ENCODE data around the gene WWTR1. TPM values are rescaled to one million over a fixed set of nuclear protein-coding genes. Genes with fewer than 3 reads are reported as not detected.

WWTR1 gene
- total RNA-seq, 1 donor from 2014 or later, result 143 TPM

GRCh38 chr3:149493315-149494021 is 164.4 kb downstream of the WWTR1 start:
- DNase-seq (ENCODE audit: low spot score) (no peak), ATAC-seq (no peak)
- intact Hi-C loops (cut with DNase I), result no loop called here

- intact Hi-C loops (cut with DNase I), result no loop called here
- ATAC-seq, result no peak
- no peak for DNase-seq (ENCODE audit: low spot score)
These were observed 167.4 kb downstream of the WWTR1 start for GRCh38 chr3:149490260-149490971.

- DNase-seq (ENCODE audit: low spot score), result no peak
- intact Hi-C loops (cut with DNase I), result no loop called here
- peak; percentile 51 for ATAC-seq
These were observed 168.7 kb downstream of the WWTR1 start for GRCh38 chr3:149489060-149489690.

- no peak for DNase-seq (ENCODE audit: low spot score)
- intact Hi-C loops (cut with DNase I), result no loop called here
- no peak for ATAC-seq
These were observed 170.1 kb downstream of the WWTR1 start for GRCh38 chr3:149487598-149488197.

DNA sequence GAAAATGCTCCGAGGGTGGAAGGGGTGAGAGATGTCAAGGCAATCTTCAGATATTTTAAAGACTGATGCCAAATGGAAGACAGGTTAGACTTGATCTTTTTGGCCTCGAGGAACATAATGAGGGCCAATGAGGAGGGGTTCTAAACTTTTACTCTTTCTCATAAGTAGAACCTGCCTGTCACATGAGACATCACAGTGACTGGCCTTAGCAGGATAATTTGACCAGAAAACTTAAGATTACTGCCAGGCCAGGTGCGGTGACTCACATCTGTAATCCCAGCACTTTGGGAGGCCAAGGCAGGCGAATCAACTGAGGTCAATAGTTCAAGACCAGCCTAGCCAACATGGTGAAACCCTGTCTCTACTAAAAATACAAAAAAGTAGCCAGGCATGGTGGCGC is 171.1 kb downstream of the WWTR1 start:
- DNase-seq (ENCODE audit: low spot score) (no peak), ATAC-seq (no peak)
- intact Hi-C loops (cut with DNase I), result no loop called here

DNA sequence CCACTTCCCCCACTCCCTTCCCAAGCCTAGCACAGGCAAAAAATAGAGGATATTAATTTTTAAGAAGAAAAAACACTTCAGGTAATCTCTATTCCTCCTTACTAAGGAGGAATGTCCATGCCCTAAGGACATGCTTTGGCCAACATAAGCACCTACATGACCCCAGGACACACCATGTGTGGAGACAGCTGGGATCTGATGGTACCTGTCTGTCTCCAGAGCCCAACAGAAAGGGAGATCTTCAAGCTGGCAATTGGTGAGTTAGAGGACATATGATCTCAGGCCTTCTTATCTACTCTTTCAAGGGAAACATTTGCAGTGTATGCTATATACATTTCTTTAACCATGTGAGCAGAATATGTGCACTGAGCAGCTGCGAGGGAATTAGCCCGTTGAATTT is 176.3 kb downstream of the WWTR1 start:
- ATAC-seq (no peak), DNase-seq (ENCODE audit: low spot score) (no peak)
- intact Hi-C loops (cut with DNase I), result no loop called here

GRCh38 chr3:149481056-149481455 is 176.8 kb downstream of the WWTR1 start:
- ATAC-seq (no peak), DNase-seq (ENCODE audit: low spot score) (no peak)
- intact Hi-C loops (cut with DNase I), result no loop called here

- DNase-seq (ENCODE audit: low spot score), result peak; percentile 90
- intact Hi-C loops (cut with DNase I), result no loop called here
- peak; percentile 97 for ATAC-seq
These were observed 177.4 kb downstream of the WWTR1 start for GRCh38 chr3:149480326-149481017.

DNA sequence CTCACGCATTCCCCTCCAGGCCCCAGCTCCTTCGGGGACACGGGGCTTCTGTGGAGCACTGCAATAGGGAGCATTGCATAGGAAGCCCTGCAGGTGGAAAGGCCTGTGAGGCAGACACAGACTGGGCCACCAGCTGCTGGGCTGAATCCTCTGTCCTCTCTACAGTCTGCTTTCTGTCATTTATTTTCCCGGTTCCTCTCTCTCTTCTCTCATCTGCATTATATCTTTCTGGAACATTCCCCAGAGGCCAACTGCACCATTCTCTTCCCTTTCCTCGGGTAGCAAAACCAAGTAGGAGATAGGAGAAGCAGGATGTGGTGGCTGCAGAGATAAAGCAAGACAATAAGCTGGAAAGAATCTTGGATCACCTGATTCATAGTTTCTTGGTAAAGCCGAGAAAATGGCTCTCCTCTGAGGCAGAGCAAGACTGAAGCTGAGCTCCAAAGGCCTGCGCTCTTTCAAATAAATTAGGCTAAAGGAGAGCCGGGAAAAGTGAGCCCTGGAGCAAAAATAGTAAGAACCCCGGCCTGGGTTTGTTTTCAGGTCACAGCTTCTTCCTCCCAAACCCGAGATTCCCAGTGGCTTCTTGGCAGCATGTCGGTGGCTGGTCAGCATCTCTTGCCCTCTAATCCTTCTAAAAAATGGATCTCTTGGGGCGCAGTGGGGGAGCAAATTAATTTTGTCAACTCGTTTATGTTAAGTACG is 178.1 kb downstream of the WWTR1 start:
- DNase-seq (ENCODE audit: low spot score) (no peak), ATAC-seq (peak; percentile 84)
- intact Hi-C loops (cut with DNase I), result loop anchor here (10.0 kb wide), 1 partner anchor 55 kb away; no protein-coding TSS in a partner anchor

GRCh38 chr3:149476225-149476624 is 181.6 kb downstream of the WWTR1 start:
- no peak for ATAC-seq
- no peak for DNase-seq (ENCODE audit: low spot score)
- intact Hi-C loops (cut with DNase I), result loop anchor here (10.0 kb wide), 1 partner anchor 51 kb away; no protein-coding TSS in a partner anchor

DNA sequence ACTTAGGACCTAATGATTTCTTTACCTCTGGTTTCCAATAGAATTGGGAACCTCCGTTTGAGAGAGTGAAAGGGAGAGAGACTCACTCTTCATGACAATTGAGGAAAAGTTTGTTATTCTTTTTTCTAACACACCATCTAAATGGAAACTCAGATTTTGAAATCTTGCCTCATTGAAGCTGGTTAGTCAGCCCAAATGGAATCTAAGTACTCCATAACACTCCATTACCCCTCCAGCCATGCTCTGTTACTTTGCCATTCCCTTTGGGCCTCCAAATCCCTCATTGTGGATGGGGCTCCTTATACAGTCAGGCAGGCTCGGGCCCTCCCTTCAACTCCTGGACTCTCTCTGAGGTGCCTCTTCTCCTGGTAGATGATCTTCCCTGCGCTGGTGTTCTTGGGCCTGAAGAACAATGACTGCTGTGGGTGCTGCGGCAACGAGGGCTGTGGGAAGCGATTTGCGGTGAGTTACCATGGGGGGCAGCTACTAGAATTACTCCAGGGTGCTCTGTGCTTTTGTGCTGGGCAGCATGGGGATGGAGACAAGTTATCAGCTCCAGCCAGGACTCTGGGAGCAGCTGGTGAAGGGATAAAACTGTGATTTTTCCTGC is 182.3 kb downstream of the WWTR1 start:
- intact Hi-C loops (cut with DNase I), result loop anchor here (10.0 kb wide), 1 partner anchor 51 kb away; no protein-coding TSS in a partner anchor
- ATAC-seq (no peak), DNase-seq (ENCODE audit: low spot score) (no peak)

DNA sequence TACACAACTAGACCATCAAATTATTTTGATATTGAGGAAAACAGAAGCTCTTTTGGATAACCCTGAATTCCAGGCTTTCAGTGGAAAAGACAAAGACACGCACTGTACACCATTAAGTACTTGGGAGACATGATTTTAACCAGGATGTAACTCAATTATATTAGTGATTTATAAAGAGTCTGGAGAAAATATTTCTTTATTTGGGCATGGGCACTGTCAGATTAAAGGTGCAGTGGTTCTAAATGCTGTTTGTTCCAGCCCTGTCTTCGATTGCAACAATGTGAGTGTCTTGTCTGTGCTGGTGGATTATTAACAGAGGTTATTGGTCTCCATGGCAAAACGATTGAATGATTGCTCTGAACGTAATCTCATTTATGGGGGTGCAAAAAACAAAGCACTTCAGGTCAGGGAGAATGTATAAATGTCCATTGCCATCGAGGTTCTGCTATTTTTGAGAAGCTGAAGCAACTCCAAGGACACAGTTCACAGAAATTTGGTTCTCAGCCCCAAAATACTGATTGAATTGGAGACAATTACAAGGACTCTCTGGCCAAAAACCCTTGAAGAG is 183.5 kb downstream of the WWTR1 start, which contains the start of gene TM4SF4:
TSS of gene TM4SF4 (plus strand) at position 448 of the 568 bp plus-strand sequence. CDS start 181 bp downstream, outside the sequence.
- ATAC-seq (no peak), DNase-seq (ENCODE audit: low spot score) (no peak)
- intact Hi-C loops (cut with DNase I), result loop anchor here (10.0 kb wide), 1 partner anchor 50 kb away; no protein-coding TSS in a partner anchor

DNA sequence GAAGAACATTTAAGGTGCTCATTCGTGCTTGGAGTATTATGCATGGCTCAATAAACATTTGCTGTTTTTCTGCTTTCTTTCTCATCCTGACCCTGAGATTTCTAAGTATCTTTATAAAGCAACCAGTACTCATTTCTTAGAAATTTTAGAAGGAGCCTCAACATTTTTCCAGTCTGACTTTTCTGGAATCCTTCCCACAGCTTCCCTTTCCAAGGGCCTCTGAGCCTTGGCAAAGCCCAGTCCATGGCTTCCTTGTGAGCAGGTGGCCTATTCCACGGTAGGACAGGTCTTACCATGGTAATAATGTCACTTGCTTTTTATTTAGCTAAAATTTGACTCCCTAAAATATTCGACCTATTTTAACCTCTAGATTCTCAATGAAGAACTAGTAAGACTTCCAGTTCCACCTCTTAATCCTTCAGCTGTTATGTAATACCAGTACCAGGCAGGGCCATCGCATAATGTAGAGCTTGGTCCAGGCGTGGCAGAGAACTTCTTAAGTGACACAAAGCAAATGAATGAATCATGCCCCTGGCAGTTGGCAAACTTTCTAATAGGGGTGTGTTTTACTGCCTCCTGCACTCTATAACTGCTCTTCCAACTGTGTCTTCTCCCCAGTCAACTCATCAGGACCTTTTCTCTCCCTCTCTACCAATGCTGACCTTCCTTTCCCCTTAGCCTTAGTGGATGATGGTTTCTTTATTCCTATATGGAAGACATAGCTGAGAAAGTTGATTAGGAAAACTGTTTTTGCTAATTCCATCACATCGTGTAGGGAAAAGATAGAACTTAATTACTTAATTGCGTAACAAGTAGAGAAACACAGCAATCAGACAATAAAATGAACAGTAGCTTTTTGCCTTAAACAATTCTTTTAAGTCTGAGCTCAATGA is 184.2 kb downstream of the WWTR1 start:
- intact Hi-C loops (cut with DNase I), result loop anchor here (10.0 kb wide), 1 partner anchor 49 kb away; no protein-coding TSS in a partner anchor
- peak; percentile 75 for ATAC-seq
- DNase-seq (ENCODE audit: low spot score), result no peak

- no peak for ATAC-seq
- no peak for DNase-seq (ENCODE audit: low spot score)
- intact Hi-C loops (cut with DNase I), result loop anchor here (10.0 kb wide), 1 partner anchor 47 kb away; no protein-coding TSS in a partner anchor
These were observed 185.6 kb downstream of the WWTR1 start for GRCh38 chr3:149472030-149472797.

DNA sequence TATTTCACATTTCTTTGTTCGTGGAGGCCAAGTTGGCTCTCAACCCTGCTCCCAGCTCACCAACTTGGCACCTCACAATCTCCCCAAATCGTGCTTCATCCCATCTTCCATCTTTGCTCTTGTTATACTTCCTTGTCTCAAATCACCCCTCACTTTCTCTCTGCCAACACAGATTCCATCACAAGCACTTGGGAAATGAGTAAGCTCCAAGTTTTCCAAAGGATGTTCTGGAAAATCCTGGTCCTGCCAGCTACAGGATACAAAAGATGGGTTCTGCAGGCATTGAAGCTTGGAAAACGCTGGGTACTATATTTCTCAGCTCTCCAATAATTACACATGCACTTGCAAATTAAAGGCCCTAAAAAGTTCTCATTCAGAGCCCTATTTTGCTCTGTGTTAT is 187.4 kb downstream of the WWTR1 start:
- ATAC-seq (no peak), DNase-seq (ENCODE audit: low spot score) (no peak)
- intact Hi-C loops (cut with DNase I), result loop anchor here (10.0 kb wide), 1 partner anchor 46 kb away; no protein-coding TSS in a partner anchor
